ENCODE measurements around the gene RREB1.
"Not testable (repeated sequence)": the region's sequence is repeated elsewhere in the genome, so short reads cannot be mapped to it uniquely, and the experiment has no call there.

Gene RREB1

GRCh38 chr6:7247828-7248227 lies 140.1 kb downstream of the RREB1 start:
- DNase-seq, result no peak

GRCh38 chr6:7249391-7249790 lies 141.6 kb downstream of the RREB1 start:
- no peak for DNase-seq

- no peak for DNase-seq
These were observed 142.3 kb downstream of the RREB1 start for GRCh38 chr6:7249946-7250643.

GRCh38 chr6:7250812-7251211 lies 143.1 kb downstream of the RREB1 start:
- DNase-seq, result no peak

- no peak for DNase-seq
These were observed 144.0 kb downstream of the RREB1 start for GRCh38 chr6:7251646-7252260.

GRCh38 chr6:7252390-7252789 lies 144.6 kb downstream of the RREB1 start:
- no peak for DNase-seq

GRCh38 chr6:7254980-7255835 lies 147.4 kb downstream of the RREB1 start:
- no peak for DNase-seq

GRCh38 chr6:7255918-7256317 lies 148.2 kb downstream of the RREB1 start:
- no peak for DNase-seq

- no peak for DNase-seq
These were observed 149.0 kb downstream of the RREB1 start for GRCh38 chr6:7256785-7257184.

GRCh38 chr6:7257521-7258230 lies 149.9 kb downstream of the RREB1 start:
- DNase-seq, result no peak

- DNase-seq, result no peak
These were observed 150.5 kb downstream of the RREB1 start for GRCh38 chr6:7258231-7258763.

- no peak for DNase-seq
These were observed 152.7 kb downstream of the RREB1 start for GRCh38 chr6:7260291-7261031.

GRCh38 chr6:7261032-7261841 lies 153.5 kb downstream of the RREB1 start:
- DNase-seq, result peak; percentile 66

- DNase-seq, result no peak
These were observed 154.2 kb downstream of the RREB1 start for GRCh38 chr6:7261852-7262461.

- DNase-seq, result no peak
These were observed 155.2 kb downstream of the RREB1 start for GRCh38 chr6:7262746-7263518.

GRCh38 chr6:7263519-7263805 lies 155.7 kb downstream of the RREB1 start:
- not testable (repeated sequence) for DNase-seq

GRCh38 chr6:7264041-7264440 lies 156.3 kb downstream of the RREB1 start:
- DNase-seq, result no peak

- DNase-seq, result peak; percentile 20
These were observed 157.1 kb downstream of the RREB1 start for GRCh38 chr6:7264686-7265384.

- DNase-seq, result not testable (repeated sequence)
These were observed 157.6 kb downstream of the RREB1 start for GRCh38 chr6:7265385-7265726.

GRCh38 chr6:7267071-7267465 lies 159.3 kb downstream of the RREB1 start:
- peak; percentile 14 for DNase-seq
